NCI-H1417 (cell line): Measurements from ENCODE around the gene IL1RAPL2.
"Not testable (repeated sequence)": the region's sequence is repeated elsewhere in the genome, so short reads cannot be mapped to it uniquely, and the experiment has no call there.

Experiments
- DNase-seq, 3 experiments: peaks; one replicate each; lab custom pipeline; 2025; lab: John Stamatoyannopoulos, UW

IL1RAPL2 gene

DNA sequence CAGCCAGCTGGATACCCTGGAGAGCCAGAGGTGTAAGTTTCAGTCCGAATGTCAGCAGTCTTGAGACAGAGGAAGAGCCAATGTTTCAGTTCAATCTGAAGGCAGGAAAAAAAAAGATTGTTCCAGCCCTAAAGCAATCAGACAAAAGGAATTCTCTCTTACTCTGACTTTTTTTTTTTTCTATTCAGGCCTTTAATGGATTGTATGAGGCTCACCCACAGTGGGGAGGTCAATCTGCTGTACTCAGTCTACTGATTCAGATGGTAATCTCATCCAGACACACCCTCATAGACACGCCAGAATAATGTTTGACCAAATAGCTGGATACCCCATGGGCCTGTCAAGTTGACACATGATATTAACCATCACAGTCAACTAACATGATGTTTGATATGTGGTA is 602.6 kb downstream of the IL1RAPL2 start:
- no peak for DNase-seq

DNA sequence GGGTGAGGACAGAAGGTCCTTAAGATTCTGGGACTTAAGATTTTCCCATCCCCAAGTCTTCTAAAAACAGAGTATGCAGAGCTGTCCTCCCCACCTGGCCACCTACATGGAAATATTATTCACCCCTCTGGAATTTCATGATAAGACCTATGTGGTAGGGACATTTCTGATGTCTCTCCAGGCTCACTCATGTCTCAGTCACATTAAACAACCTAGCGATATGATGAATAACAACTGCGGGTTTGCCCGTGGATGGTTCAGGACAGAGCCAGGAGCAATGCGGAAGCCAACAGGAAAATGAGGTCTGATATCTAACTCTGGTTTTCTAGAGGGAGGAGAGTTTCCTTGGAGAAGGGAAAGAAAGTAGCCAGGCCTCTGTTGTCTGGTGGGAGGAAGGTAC is 607.1 kb downstream of the IL1RAPL2 start:
- no peak for DNase-seq

DNA sequence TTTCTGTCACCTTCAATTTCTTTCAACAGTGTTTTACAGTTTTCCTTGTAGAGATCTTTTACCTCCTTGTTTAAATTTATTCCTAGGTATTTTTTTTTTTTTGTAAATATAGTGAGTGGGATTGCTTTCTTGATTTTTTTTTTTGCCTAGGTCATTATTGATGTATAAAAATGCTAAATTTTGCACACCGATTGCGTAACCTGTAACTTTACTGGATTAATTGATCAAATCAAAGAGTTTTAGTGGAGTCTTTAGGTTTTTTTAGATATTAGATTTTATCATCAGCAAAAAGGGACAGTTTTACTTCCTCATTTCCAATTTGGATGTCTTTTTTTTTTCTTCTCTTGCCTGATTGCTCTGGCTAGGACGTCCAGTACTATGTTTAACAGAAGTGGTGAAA is 613.6 kb downstream of the IL1RAPL2 start:
- DNase-seq, result no peak

DNA sequence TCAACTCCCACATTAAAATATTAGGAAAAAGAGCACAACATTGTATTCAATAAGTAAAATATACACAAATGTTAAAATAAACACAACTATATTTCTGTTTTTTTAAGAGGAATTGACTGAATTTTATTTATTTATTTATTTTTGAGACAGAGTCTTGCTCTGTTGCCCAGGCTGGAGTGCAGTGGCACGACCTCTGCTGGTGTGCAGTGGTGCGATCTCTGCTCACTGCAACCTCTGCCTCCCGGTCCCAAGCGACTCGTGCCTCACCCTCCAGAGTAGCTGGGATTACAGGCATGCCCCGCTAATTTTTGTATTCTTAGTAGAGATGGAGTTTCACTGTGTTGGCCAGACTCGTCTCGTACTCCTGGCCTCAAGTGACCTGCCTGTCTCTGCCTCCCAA is 623.1 kb downstream of the IL1RAPL2 start:
- no peak for DNase-seq

DNA sequence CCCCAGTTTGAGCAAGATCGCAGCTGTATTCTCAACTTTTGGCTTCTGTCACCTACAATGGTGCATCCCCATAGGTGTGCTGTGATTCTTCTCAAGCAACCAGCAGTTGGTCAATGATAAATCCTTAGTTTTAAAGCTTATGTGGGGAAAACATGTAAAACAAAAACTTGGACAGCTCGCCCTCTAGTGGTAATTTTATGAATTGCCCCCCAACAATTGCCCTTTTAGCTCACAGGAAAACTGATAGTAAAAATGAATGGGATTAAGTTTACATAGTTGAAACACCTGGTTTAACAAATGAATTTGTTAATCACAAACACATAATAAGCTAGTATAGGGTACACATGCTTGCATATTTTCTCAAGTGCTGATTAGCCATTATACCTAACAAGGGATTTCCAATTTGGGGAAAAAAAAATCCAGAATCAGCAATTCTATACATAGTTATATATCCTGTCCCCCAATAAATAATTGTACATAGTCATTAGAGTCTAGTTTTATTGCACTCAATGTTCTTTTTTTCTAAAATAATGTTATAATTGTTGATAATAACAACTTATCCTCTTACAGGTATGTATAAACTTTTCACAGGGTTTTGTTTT is 624.4 kb downstream of the IL1RAPL2 start:
- peak; percentile 13 to 65 (median 23) for DNase-seq

DNA sequence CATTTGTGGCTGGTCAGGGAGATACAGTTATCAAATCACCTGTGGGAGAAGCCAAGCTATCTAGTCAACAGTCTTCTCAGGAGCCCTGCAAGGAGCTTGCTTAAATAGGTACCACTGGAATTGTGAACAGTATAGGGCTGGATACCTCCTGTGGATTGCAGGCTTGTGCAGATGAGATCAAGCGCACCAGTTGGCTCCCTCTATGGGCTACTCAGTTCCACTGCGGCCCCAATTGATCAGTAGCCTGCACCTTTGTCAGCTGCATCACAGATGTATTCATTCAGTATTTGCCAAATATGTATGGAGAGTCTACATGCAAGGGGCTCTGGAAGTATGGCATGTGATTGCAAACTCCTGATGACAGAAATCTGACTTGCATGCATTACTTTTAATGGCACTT is 625.9 kb downstream of the IL1RAPL2 start:
- peak; percentile 1 to 42 (median 15) for DNase-seq

DNA sequence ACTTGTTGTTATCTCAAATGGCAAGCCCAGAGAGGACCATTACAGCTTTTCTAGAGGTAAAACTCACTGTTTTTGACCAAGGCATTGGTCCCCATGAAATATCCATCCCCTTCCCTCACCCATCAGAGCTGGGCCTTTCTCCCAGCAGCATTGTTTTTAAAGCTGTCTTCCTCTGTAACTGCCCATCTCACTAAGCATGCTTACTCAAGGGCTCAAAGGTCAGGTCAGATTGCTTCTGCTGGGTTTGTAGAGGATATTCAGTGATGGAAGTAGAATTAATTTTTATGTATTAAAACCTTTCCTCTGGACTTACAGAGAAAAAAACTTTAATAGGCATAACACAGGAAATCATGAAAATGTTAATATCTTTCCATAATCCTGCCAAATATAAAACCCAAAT is 643.4 kb downstream of the IL1RAPL2 start:
- DNase-seq, result no peak

DNA sequence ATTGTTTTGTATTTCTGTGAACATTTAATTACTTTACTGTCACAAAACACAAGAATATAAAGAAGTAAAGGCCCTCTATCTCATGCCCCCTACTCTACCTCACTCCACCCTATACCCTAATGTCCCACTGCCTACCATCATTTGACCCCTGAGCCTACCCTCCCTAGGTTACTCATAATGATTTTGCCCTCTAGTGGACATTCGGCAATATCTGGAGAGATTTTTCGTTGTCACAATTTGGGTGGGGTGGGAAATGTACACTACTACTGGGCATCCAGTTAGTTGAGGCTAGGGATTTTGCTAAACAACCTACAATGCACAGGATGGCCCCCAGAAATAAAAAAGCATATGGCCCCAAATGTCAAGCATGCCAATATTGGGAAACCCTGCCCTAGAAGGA is 644.3 kb downstream of the IL1RAPL2 start:
- no peak for DNase-seq

DNA sequence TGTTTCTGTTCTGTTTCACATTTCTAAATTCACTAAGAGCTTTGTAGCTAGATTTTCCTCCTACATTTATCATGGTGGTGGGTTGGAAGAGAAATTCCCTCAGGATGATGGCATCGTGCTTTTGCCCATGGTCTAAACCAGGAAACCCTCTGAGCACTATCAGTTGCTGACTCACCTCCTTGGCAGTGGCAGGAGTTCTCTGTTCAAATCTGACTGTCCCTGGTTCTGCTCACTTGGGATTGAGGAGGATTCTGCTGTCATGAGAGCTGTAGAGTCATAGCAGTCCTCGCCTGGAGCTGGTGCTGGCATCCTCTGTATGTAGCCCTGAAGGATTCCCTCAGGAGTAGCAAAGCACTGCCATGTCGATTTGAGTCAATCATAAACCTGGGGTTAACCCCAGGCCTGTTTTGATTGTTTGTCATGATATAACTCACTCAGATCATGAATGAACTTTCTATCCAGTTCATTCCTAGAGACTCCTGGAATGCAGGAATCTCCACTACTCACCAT is 645.1 kb downstream of the IL1RAPL2 start:
- no peak for DNase-seq

DNA sequence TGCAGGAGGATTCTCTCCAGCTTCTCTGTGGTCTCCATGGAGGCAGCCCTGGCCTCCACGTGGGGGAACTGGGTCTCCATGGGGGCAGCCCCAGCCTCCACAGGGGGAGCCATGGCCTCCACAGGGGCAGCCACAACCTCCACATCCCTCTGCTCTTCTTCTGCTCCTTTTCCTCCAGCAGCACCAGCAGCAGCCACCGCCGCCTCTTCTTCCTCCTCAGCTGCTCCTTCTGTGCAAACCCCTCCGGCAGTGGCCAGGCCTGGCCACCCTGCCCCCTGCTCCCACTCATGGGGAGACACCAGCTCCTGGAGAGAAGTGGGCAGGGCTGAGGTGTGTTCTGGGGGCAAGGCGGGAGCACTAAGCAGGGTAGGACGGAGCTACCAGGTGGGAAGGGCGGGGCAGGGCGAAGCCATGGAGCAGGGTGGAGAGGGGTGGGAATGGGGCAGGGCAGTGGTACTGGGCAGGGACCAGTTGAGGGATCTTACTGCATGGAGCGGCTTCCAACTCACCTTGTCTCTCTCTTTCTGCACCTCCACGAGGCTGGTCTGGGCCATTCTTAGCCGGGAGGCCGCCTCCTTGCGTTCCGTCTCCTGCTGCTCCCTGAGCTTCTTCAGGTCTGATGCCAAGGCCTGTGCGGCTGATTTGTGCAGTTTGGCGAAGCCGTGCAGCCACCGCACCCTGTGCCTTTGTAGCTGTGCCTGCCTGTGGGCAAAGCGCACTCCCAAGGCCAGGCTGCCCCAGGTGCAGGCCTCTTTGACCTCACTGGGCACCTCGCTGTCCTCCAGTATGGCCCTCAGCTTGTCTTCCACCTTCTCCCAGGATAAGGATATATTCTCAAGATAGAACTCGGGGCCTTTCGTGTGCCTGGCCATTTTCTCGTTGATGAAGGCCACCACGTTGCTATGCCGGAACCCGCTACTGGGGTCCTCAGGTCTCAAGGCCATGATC is 653.7 kb downstream of the IL1RAPL2 start:
- no peak for DNase-seq

DNA sequence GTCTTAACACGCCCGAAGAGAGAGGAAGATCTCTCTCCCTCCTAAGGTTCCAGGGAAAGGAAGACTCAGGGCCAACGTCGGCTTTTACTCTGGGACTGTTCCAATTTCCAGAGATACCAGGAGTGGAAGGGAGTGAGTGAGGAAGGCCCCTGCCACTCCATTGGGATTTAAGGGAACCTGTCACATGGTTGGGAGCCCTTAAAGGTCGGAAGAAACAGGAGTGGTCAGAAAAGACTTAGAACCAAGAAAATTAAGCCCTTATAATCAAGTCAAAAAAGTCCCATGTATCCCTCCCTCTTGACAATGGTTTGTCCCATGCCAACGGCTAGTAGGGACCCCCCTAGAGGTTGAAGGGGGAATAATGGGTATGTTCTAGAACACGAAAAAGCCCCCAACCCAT is 654.6 kb downstream of the IL1RAPL2 start, which contains the start of gene TEX13A:
TEX13A (minus strand) TSS at position 59 of the 400 bp plus-strand sequence. CDS start 297 bp downstream, outside the sequence.
- DNase-seq, result peak in 1 of 3 experiments; percentile 16

DNA sequence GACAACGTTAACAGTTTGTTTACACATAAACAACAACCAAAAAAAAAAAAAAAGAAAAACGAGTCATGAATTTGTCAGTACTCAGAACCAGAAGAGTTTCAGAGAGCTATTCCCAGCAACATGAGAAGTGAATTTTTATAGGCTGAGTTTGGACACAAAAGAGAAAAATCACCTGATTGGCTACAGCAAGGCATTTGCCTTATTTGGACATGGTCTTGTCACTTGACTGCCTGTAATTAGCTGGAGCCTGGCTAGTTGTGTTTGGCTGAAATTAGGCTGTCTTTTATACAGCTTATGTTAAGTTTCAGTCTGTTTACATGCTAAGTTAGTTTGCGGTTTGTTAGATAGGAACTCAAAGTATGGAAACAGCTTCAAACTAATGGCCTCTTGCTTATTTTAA is 655.4 kb downstream of the IL1RAPL2 start:
- no peak for DNase-seq

DNA sequence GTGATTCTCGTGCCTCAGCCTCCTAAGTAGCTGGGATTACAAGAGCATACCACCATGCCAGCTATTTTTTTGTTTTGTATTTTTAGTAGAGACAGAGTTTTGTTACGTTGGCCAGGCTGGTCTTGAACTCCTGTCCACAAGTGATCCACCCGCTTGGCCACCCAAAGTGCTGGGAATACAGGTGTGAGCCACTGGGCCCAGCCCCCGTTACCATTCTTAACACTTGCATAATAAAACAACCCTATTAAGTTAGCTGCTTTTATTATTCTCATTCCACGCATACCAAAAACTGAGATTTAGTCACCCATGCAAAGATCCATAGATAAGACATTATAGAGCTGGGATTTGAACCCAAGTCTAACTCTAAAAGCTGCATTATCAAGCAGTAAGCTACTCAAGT is 660.5 kb downstream of the IL1RAPL2 start:
- DNase-seq, result no peak

DNA sequence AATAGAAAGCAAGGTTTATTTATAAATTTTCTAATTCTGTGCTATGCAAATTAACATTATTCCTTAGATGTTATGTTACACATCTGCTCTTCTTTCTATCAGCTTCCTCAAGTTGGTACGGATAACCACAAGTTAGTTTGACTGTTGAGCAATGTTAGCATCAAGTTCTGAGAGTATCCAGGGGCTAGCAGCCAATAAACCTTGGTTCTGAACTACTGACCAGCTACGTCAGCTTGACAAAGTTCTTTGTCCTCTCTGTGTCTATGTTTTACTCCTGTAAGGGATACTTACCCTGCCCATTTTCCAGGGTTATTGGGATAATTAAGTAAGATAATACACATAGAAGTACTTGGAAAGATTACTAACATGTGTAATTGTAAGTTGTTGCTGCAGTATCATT is 662.6 kb downstream of the IL1RAPL2 start:
- DNase-seq, result no peak

DNA sequence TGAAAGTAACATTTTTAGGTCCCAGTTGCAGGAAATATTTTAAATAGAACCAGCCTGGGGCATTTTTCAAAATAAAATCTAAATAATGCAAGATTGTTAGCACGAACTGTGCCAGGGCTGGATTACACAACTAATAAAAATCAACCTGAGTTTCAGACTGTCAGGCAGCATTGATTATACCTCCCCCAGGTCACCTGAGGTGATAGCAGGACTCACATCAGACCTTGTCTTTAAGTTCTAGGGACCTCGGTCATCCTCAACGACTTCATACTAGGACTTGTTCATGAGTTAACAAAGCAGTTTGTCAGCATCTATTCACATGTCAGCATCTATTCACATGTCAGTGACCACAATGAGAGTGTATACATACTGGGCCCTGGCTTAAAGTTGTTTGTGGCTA is 663.1 kb downstream of the IL1RAPL2 start:
- DNase-seq, result no peak

DNA sequence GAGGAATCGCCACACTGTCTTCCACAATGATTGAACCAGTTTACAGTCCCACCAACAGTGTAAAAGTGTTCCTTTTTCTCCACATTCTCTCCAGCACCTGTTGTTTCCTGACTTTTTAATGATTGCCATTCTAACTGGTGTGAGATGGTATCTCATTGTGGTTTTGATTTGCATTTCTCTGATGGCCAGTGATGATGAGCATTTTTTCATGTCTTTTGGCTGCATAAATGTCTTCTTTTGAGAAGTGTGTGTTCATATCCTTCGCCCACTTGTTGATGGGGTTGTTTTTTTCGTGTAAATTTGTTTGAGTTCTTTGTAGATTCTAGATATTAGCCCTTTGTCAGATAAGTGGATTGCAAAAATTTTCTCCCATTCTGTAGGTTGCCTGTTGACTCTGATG is 671.4 kb downstream of the IL1RAPL2 start:
- DNase-seq, result not testable (repeated sequence)

DNA sequence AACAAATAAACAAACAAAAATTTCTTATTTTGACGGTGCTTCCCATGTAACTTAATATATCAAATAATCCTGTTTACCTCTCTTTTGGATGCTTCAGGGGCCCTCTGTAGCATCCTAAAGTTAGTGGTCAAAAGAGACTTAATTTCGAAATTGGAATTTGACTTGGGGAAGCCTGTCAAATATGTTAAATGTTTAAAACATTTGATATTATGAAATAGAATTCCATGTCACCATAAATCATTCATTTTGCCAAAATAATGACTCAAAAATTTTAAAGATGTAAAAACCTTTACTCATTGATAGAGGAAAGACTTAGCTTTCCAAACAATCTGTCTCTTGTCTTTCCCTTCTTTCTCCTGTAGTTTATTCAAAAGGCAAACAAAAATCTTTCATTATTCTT is 675.1 kb downstream of the IL1RAPL2 start:
- no peak for DNase-seq

DNA sequence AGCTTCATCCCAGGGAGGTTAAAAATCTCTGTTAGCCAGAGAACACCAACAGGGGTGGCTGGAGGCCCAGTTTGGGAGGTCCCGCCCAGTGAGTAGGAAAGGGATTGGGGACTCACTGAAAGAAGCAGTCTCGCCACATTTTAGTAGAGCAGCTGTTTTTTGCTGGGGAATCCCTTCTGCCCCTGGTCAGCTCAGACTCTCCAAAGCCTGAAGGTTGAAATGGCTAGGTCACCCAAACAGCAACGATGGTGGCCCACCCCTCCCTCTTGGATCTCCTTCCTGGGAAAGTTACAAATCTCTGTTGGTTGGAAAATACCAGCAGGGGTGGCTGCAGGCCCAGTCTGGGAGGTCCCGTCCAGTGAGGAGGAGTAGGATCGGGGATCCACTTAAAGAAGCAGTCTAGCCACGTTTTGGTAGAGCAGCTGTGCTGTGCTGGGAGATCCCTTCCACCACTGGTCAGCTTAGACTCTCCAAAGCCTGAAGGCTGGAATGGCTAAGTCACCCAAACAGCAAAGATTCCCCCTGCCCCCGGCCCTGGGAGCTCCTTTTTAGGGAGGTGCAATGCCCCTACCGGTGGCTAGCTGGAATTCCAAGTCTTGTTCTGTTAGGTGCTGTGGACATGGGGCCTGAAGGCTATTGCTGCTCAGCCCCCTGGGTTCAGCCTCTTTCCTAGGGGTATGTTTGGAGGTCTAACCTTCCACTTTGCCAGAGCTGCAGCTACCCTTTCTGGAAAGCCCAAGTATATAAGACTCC is 694.5 kb downstream of the IL1RAPL2 start:
- DNase-seq, result no peak

DNA sequence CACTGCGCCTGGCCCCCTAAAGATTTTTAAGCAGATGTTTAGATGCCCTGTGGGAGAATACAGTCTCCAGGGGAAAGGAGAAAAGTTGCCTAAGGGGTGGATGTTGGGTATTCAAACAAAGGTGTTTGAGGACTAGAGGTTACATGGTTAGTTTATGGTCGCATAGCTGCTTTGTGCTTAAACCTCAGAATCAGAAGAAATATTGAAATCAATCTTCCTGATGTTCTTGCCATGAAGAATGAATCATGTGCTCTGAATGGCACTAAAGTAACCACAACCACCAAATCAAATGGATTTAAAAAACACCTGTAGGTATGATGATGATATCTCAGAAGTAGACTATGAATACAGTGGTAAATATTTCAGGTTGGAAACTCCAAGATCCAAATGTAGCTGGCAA is 697.2 kb downstream of the IL1RAPL2 start:
- no peak for DNase-seq

DNA sequence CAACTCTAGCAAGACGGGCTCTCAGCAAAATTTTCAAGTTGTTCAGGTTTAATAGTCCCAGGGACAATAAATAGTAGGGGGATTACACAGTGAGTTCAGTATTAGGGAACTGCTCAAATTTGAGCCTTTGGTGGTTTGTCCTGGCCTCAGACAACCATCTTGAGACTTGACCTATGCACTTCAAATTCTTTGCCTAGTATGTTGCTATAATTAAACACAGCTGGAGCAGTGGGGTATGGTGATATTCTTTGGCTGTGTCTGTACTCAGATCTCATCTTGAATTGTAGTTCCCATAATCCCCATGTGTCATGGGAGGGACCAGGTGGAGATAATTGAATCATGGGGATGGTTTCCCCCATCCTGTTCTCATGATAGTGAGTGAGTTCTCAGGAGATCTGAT is 697.8 kb downstream of the IL1RAPL2 start:
- no peak for DNase-seq

DNA sequence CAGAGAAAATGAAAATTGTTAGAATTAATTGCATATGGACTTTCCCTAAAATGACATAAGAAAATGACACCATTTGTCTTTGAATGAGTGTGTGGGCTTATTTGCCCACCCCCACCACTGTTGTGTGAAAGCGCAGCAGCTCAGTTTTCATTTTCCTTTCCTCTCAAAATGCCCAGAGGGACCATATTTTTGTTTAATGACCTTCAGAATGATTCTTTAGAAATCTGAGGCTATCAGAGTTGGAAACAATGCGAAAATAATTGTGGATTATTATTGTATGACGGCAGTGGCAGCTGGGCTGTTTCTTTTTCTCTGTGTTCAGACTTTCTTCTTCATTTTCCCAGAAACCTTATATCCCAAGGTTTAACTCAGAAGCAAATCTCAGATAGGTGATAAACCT is 699.1 kb downstream of the IL1RAPL2 start:
- DNase-seq, result peak in 1 of 3 experiments; percentile 19

DNA sequence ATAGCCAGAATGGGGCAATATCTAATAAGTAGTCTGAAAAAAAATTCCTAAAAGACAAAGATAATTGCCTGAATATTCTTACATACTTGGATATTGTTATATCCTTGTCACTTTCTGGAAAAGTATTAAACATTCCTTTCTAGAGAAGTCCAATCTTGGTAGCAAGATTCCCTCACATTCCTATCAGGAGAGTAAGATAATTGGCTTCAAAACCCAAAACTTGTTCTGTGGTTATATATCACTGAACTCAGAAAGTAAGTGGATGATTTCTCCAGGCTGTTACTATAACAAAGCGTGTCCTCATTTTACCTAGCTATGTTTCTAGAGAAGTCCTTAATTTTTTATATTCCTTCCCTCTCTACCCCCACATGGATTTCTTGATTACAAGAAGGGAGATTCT is 700.5 kb downstream of the IL1RAPL2 start:
- no peak for DNase-seq
